Peyer's patch (tissue), 4 donors: ENCODE data around the gene PLET1.

Source experiments
- POLR2A ChIP-seq, 2 donors: fragments of 450-650 bp; IDR thresholded peaks; one replicate each; pipeline ENCODE4 v1.5.1; 2017; ENCODE audit warnings: antibody characterized with exemption in 2 of 2, mild to moderate bottlenecking in 2 of 2, moderate library complexity in 2 of 2
- TF ChIP-seq, protein P1 (sequence below), 6 experiments: fragments of 450-650 bp in 4 of 6; fragments of 200-600 bp in 2 of 6; sonication (generic) in 1 of 6; IDR thresholded peaks; one replicate each; pipeline ENCODE4 v1.5.1; 2017 to 2019; ENCODE audit warnings: antibody characterized with exemption in 6 of 6, mild to moderate bottlenecking in 3 of 6, moderate library complexity in 1 of 6

DNA sequence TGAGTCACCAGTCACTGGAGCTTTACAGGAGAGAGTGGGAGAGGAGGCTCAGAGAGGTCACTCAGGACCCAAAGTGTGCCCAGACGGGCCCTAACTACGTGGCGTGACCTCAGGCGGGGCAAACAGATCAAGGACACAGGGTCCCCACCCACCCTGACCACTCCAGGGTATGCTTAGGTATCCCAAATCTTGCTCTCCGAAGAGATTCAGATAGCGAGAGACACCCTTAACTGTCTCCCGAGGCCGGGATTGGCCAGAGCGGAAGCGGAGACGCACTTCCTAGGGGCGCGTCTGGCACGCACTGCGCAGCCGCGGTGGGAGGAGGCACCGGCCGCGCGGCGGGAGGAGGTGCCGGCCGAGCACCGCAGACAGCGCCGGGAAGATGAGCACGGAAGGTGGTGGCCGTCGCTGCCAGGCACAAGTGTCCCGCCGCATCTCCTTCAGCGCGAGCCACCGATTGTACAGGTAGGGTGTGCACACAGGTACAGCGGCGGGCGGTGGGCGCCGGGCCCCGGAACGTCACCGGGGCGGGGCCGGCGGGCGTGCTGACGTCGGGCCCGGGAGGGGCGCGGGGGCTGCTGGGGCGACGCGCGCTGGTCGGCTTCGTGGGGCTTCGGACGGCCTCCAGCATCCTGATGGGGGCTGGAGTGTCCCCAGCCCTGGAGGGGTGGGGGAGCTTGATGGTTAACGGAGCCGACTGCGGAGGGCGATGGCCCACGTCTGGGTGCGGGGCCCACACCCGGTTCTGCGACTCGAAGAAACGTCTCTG is 34.4 kb downstream of the PLET1 start, which contains the start of gene PTS:
- peak; percentile 94 to 95 for TF ChIP-seq POLR2A (IDR thresholded peaks at IDR 0.05)
- TF ChIP-seq, protein P1, sequence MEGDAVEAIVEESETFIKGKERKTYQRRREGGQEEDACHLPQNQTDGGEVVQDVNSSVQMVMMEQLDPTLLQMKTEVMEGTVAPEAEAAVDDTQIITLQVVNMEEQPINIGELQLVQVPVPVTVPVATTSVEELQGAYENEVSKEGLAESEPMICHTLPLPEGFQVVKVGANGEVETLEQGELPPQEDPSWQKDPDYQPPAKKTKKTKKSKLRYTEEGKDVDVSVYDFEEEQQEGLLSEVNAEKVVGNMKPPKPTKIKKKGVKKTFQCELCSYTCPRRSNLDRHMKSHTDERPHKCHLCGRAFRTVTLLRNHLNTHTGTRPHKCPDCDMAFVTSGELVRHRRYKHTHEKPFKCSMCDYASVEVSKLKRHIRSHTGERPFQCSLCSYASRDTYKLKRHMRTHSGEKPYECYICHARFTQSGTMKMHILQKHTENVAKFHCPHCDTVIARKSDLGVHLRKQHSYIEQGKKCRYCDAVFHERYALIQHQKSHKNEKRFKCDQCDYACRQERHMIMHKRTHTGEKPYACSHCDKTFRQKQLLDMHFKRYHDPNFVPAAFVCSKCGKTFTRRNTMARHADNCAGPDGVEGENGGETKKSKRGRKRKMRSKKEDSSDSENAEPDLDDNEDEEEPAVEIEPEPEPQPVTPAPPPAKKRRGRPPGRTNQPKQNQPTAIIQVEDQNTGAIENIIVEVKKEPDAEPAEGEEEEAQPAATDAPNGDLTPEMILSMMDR (IDR thresholded peaks at IDR 0.05), result peak in 1 of 6 experiments; percentile 12
